H1 (cell line): Measurements from ENCODE around the gene GAPDH. TPM values are rescaled to one million over a fixed set of nuclear protein-coding genes. Genes with fewer than 3 reads are reported as not detected.

Source experiments
- CTCF ChIA-PET: fragments of 300-600 bp; sonication (Branson Sonifier 250); formaldehyde crosslinking; loops from one replicate; lab custom pipeline; 2021; ENCODE audit not compliant: partially characterized antibody; lab: Charles Lee
- POLR2A ChIA-PET: fragments of 300-600 bp; sonication (Branson Sonifier 250); formaldehyde crosslinking; loops from one replicate; lab custom pipeline; 2021; ENCODE audit warnings: inconsistent platforms; ENCODE audit not compliant: partially characterized antibody; lab: Charles Lee
- DNase-seq, 2 experiments: peaks; one replicate each; pipeline versions ENCODE4 v3.0.0 to v3.0.0-alpha.2; 2010 to 2022; ENCODE audit warnings: low spot score in 2 of 2, low read depth in 1 of 2, mixed read lengths in 1 of 2
- FAIRE-seq: peaks from 2 replicates; lab custom pipeline; 2011; peaks lifted over from hg19 to GRCh38; lab: Jason Lieb, UNC
- H2AFZ ChIP-seq: 2 replicates; pipeline ENCODE4 v1.8.1; 2012; ENCODE audit warnings: low read length, inconsistent platforms
- H2AK5ac ChIP-seq: 2 replicates; pipeline ENCODE4 v1.6.1; 2013; ENCODE audit warnings: low read depth, low read length
- H2BK120ac ChIP-seq: replicated peaks from 2 replicates; pipeline ENCODE3; 2013; ENCODE audit warnings: low read depth, low read length, inconsistent platforms
- H2BK12ac ChIP-seq: 2 replicates; pipeline ENCODE4 v1.6.1; 2013; ENCODE audit warnings: low read depth, low read length
- H2BK15ac ChIP-seq: 2 replicates; pipeline ENCODE4 v1.6.1; 2013; ENCODE audit warnings: low read length
- H2BK20ac ChIP-seq: 2 replicates; pipeline ENCODE4 v1.6.1; 2013; ENCODE audit warnings: low read length
- H2BK5ac ChIP-seq: 2 replicates; pipeline ENCODE4 v1.6.1; 2013; ENCODE audit warnings: low read depth, low read length
- H3K14ac ChIP-seq: 2 replicates; pipeline ENCODE4 v1.6.1; 2013; ENCODE audit warnings: inconsistent platforms; ENCODE audit not compliant: insufficient read length
- H3K18ac ChIP-seq: 2 replicates; pipeline ENCODE4 v1.6.1; 2013; ENCODE audit warnings: low read length; ENCODE audit errors: extremely low read depth
- H3K23ac ChIP-seq: 2 replicates; pipeline ENCODE4 v1.6.1; 2013; ENCODE audit warnings: inconsistent platforms; ENCODE audit not compliant: insufficient read length
- H3K23me2 ChIP-seq: 2 replicates; pipeline ENCODE4 v1.6.1; 2013; ENCODE audit warnings: low read depth, low read length
- H3K27ac ChIP-seq: 2 replicates; pipeline ENCODE4 v1.6.1; 2011; ENCODE audit warnings: low read depth, low read length, inconsistent platforms
- H3K27me3 ChIP-seq, 4 experiments: replicated peaks in 1 of 4; 1 replicate in 1 of 4; 2 replicates in 3 of 4; pipeline versions ENCODE4 v1.6.1 to v1.8.1; 2011 to 2013; ENCODE audit warnings: low read length in 3 of 4, mild to moderate bottlenecking in 3 of 4, inconsistent platforms in 2 of 4, mixed read lengths in 2 of 4, moderate library complexity in 1 of 4; ENCODE audit not compliant: control insufficient read depth in 3 of 4, insufficient read depth in 3 of 4; ENCODE audit errors: extremely low read depth in 1 of 4
- H3K36me3 ChIP-seq, 4 experiments: 2 replicates each; pipeline versions ENCODE4 v1.6.1 to v1.8.1; 2011 to 2013; ENCODE audit warnings: mild to moderate bottlenecking in 4 of 4, low read length in 3 of 4, moderate library complexity in 2 of 4, control low read depth in 1 of 4, inconsistent platforms in 1 of 4; ENCODE audit not compliant: insufficient read depth in 4 of 4, control insufficient read depth in 2 of 4
- H3K4ac ChIP-seq: replicated peaks from 2 replicates; pipeline ENCODE3; 2013; ENCODE audit warnings: low read length, low read depth, mixed read lengths, inconsistent platforms; ENCODE audit not compliant: insufficient read length
- H3K4me1 ChIP-seq, 4 experiments: replicated peaks in 1 of 4; 1 replicate in 1 of 4; 2 replicates in 3 of 4; pipeline versions ENCODE4 v1.6.1 to v1.8.1; 2011 to 2013; ENCODE audit warnings: low read length in 3 of 4, inconsistent platforms in 2 of 4, mixed read lengths in 1 of 4; ENCODE audit not compliant: insufficient read depth in 4 of 4, control insufficient read depth in 3 of 4
- H3K4me2 ChIP-seq, 2 experiments: 2 replicates each; pipeline versions ENCODE4 v1.6.1 to v1.8.1; 2011 to 2013; ENCODE audit warnings: low read depth in 2 of 2, low read length in 2 of 2, control low read depth in 1 of 2, inconsistent platforms in 1 of 2, mild to moderate bottlenecking in 1 of 2; ENCODE audit not compliant: insufficient read depth in 1 of 2
- H3K4me3 ChIP-seq, 4 experiments: fragments of 200-600, 300-600 bp in 1 of 4; sonication (generic), shearing (Covaris generic), sonication (Bioruptor Twin) in 1 of 4; 2 replicates each; pipeline versions ENCODE4 v1.5.1 to v1.8.1; 2011 to 2016; ENCODE audit warnings: low read length in 4 of 4, low read depth in 3 of 4, control low read depth in 2 of 4, inconsistent platforms in 2 of 4, mild to moderate bottlenecking in 2 of 4, mixed read lengths in 1 of 4, moderate library complexity in 1 of 4; ENCODE audit not compliant: insufficient read depth in 2 of 4; ENCODE audit errors: extremely low read depth in 1 of 4
- H3K56ac ChIP-seq: replicated peaks from 2 replicates; pipeline ENCODE3; 2013; ENCODE audit warnings: low read depth, mild to moderate bottlenecking, mixed read lengths, low read length, inconsistent platforms; ENCODE audit not compliant: insufficient read length
- H3K79me1 ChIP-seq: 2 replicates; pipeline ENCODE4 v1.6.1; 2013; ENCODE audit warnings: low read depth, low read length, control low read depth
- H3K79me2 ChIP-seq, 2 experiments: 2 replicates each; pipeline versions ENCODE4 v1.6.1 to v1.8.1; 2012 to 2013; ENCODE audit warnings: low read length in 2 of 2, mild to moderate bottlenecking in 2 of 2, inconsistent platforms in 1 of 2; ENCODE audit not compliant: insufficient read depth in 2 of 2, control insufficient read depth in 1 of 2
- H3K9ac ChIP-seq, 4 experiments: replicated peaks in 1 of 4; 1 replicate in 1 of 4; 2 replicates in 3 of 4; pipeline versions ENCODE4 v1.6.1 to v1.8.1; 2011 to 2013; ENCODE audit warnings: low read depth in 3 of 4, low read length in 3 of 4, control low read depth in 2 of 4, mild to moderate bottlenecking in 2 of 4, moderate library complexity in 2 of 4, inconsistent platforms in 1 of 4; ENCODE audit errors: extremely low read depth in 1 of 4
- H3K9me3 ChIP-seq, 2 experiments: 2 replicates each; pipeline versions ENCODE4 v1.6.1 to v1.8.1; 2012 to 2013; ENCODE audit warnings: mild to moderate bottlenecking in 2 of 2, moderate library complexity in 2 of 2, control low read depth in 1 of 2, inconsistent platforms in 1 of 2, low read depth in 1 of 2, low read length in 1 of 2, mixed read lengths in 1 of 2; ENCODE audit not compliant: insufficient read depth in 2 of 2
- H4K20me1 ChIP-seq, 2 experiments: replicated peaks in 1 of 2; 2 replicates each; pipeline versions ENCODE3 to v1.8.1; 2011 to 2013; ENCODE audit warnings: inconsistent platforms in 2 of 2, low read length in 2 of 2, mild to moderate bottlenecking in 1 of 2; ENCODE audit not compliant: insufficient read depth in 2 of 2, control insufficient read depth in 1 of 2
- H4K5ac ChIP-seq: 2 replicates; pipeline ENCODE4 v1.6.1; 2013; ENCODE audit warnings: low read length, low read depth, mixed read lengths, inconsistent platforms; ENCODE audit not compliant: insufficient read length
- H4K8ac ChIP-seq: 2 replicates; pipeline ENCODE4 v1.8.0; 2013; ENCODE audit warnings: mild to moderate bottlenecking, moderate library complexity, low read length, inconsistent platforms; ENCODE audit not compliant: insufficient read depth; ENCODE audit errors: extremely low read depth
- H4K91ac ChIP-seq: replicated peaks from 2 replicates; pipeline ENCODE3; 2013; ENCODE audit warnings: low read length, mixed read lengths, inconsistent platforms; ENCODE audit not compliant: insufficient read length
- CHD1 ChIP-seq: IDR thresholded peaks from 2 replicates; pipeline ENCODE4 v1.6.1; 2012; ENCODE audit warnings: low read depth, low read length, improper control_type of control experiment
- CREB1 ChIP-seq: IDR thresholded peaks from 2 replicates; pipeline ENCODE4 v1.6.1; 2012; ENCODE audit warnings: inconsistent platforms
- POLR2AphosphoS5 ChIP-seq: IDR thresholded peaks from 2 replicates; pipeline ENCODE4 v1.6.1; 2011; ENCODE audit warnings: low read depth, low read length
- SP4 ChIP-seq: IDR thresholded peaks from 2 replicates; pipeline ENCODE4 v1.6.1; 2012; ENCODE audit warnings: low read length, inconsistent platforms
- WGBS, 2 experiments: shearing (Covaris generic) in 1 of 2; methylation state at CpG; one replicate each; pipeline versions ENCODE4 v1.1.6 to v1.1.7; 2013 to 2015; ENCODE audit warnings: low lambda C conversion rate in 2 of 2, mixed read lengths in 2 of 2, inconsistent platforms in 1 of 2, low coverage in 1 of 2, missing lambda C conversion rate in 1 of 2; ENCODE audit not compliant: insufficient replicate concordance in 2 of 2, insufficient coverage in 1 of 2, insufficient read length in 1 of 2; ENCODE audit errors: extremely low coverage in 1 of 2, missing lambda C conversion rate in 1 of 2; 5-methylcytosine and 5-hydroxymethylcytosine counted together
- polyA plus RNA-seq, 7 experiments: library from polyadenylated mRNA; depleted of rRNA in 3 of 7; stranded (reverse) in 5 of 7; unstranded in 2 of 7; fragments of >200 nt in 5 of 7; fragments of 200-250 nt in 2 of 7; gene quantifications; 1 replicate in 5 of 7; 2 replicates in 1 of 7; 4 replicates in 1 of 7; pipeline versions ENCODE4 v1.2.1 to v1.2.3, GENCODE V29; 2011 to 2013; ENCODE audit warnings: missing spikeins in 2 of 7, mixed read lengths in 2 of 7
- total RNA-seq: library from RNA; stranded (reverse); fragmentation: NEBNext Ultra II Directional; extraction: Animal tissue kit (Norgen Biotek cat#: 25700); gene quantifications from 2 replicates; pipeline ENCODE4 v1.2.1, GENCODE V29; 2021

The GAPDH gene
- total and polyA plus RNA-seq, 2 of the 8 experiments (the other 6 are each of a cell fraction or from before 2014, with no cell fraction given): 5,175 to 15,878 TPM

DNA sequence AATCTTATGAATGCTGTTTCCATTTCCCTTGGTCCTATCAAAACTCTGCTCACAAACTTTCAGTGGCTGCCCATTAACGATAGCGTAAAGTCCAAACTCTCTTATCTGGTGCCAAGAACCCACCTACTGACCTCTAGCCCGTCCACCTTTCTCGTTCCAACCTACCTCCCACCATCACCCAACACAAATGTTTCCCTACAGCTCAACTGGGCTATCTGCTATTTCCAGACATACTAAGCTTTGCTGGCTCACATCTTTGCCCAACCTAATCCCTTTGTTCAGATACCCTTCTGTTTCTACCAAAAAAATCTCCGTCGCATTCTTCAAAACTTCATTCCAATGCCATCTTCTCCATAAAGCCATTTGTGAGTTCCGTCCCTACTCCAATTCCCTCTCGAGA lies 41.3 kb downstream of the GAPDH start:
- Histone ChIP-seq H3K36me3 (peaks cover 38 to 88% (median 66%) of the 10 kb centered on the region in 4 experiments), H2AFZ (no peak overlapping the region), H2BK12ac (no peak overlapping the region), H3K27me3 (no peaks in the 10 kb centered on the region), H3K79me1 (no peaks in the 10 kb centered on the region; the same call in 1 of the 2 replicates), H4K91ac (no peak overlapping the region), H3K9ac (no peak overlapping the region), H2BK5ac (no peak overlapping the region), H3K23ac (no peak overlapping the region), H3K23me2 (peaks cover 2% of the 10 kb centered on the region; the same call in 1 of the 2 replicates), H2BK120ac (no peak overlapping the region), H3K9me3 (no peaks in the 10 kb centered on the region), H3K79me2 (no peaks in the 10 kb centered on the region), H2BK15ac (no peak overlapping the region), H4K5ac (no peak overlapping the region), H3K14ac (no peak overlapping the region), H2AK5ac (no peak overlapping the region), H3K56ac (no peak overlapping the region), H3K4me3 (no peak overlapping the region), H3K27ac (no peak overlapping the region), H3K4ac (no peak overlapping the region), H4K8ac (no peak overlapping the region), H3K4me2 (no peak overlapping the region), H4K20me1 (peaks cover 0 to 7% of the 10 kb centered on the region in 2 experiments), H3K4me1 (no peaks in the 10 kb centered on the region), H3K18ac (no peak overlapping the region), H2BK20ac (no peak overlapping the region)
- FAIRE-seq (no peak), DNase-seq (no peak)
- TF ChIP-seq SP4: no peak
- no peak for TF ChIP-seq POLR2AphosphoS5
- TF ChIP-seq CHD1: no peak
- TF ChIP-seq CREB1: no peak
- WGBS, 2 experiments: 93 to 100% methylated on average over 3 to 8 of the region's 8 CpGs
- POLR2A ChIA-PET: interaction anchor here (0.7 to 18.0 kb wide), 9 partner anchors 12 to 256 kb away, joined by 3 to 225 read pairs (median 4); partner anchors contain the start of gene GAPDH
- CTCF ChIA-PET: interaction anchor here (0.9 to 1.9 kb wide), 3 partner anchors 10 to 18 kb away, joined by 3 to 7 read pairs (median 5); no protein-coding TSS in a partner anchor
